Endothelial cell of hepatic sinusoid (primary cell): ENCODE measurements around the gene PLCD1.

Source experiments
- in situ Hi-C: cut with HindIII; loops from 2 replicates; pipeline ENCODE4 v1.10.0; 2017; ENCODE audit warnings: low sequenced_read_pairs

Gene PLCD1

DNA sequence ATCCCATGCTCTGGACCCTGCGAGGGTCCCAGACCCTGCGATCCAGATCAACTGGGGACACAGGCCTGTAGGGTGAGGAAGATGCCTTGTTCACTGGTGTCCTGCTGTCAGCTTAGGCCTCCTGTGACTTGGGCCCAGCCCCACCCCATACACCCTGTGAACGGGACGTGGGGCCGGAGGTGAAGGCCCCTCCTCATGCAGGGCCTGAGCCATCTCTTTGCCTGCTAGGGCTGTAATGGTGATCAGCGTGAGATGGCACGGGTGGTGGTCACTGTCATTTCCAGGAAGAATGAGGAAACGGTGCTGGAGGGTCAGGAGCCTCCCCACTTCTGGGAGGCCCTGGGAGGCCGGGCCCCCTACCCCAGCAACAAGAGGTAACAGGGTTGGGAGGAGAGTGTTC lies 26.5 kb downstream of the PLCD1 start:
- in situ Hi-C loops: no loop called here

DNA sequence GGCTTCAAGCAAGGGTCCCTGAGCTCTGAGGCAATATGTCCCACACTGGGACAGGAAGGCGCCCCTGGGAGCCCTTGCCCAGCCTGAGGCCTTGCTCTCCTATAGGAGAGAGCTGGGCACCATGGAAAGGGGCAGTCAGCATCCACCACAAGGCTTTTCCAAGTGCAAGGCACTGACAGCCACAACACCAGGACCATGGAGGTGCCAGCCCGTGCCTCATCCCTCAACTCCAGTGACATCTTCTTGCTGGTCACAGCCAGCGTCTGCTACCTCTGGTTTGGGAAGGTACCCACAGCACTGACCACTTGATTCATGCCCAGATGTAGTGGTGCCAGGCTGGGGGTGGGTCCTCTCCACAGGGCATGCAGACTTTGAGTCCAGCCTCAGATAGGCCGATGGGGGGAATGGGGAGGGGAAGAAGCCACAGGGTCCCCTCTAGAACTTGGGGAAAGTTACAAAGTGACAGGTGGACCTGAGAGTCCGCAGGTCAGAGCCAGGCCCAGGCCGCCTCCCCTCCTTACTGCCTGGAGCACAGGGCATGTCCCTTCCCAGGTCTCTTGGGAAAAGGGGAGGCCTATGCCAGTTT lies 27.1 kb downstream of the PLCD1 start:
- in situ Hi-C loops: no loop called here

DNA sequence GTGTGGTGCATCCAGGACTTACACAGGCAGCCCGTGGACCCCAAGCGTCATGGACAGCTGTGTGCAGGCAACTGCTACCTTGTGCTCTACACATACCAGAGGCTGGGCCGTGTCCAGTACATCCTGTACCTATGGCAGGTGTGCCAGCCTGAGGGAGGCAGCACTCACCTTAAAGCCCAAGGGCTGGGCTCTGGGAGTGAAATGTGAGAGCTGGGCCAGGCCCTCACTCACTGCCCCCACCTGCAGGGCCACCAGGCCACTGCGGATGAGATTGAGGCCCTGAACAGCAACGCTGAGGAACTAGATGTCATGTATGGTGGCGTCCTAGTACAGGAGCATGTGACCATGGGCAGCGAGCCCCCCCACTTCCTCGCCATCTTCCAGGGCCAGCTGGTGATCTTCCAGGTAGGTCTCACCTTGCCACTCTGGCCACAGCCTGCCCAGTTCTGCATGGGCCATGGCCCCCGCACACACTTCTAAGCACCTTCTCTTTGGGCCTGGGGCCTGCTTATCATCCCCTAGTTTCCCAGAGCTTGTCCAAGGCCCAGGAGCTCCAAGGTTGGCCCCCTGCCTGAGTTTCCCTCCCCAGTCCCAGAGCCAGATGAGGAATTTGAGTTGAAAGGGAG lies 27.9 kb downstream of the PLCD1 start:
- in situ Hi-C loops: no loop called here

GRCh38 chr3:38000965-38001455 lies 28.4 kb downstream of the PLCD1 start:
- in situ Hi-C loops: no loop called here

- in situ Hi-C loops: no loop called here
These were observed 29.1 kb downstream of the PLCD1 start for GRCh38 chr3:38000242-38000916.

DNA sequence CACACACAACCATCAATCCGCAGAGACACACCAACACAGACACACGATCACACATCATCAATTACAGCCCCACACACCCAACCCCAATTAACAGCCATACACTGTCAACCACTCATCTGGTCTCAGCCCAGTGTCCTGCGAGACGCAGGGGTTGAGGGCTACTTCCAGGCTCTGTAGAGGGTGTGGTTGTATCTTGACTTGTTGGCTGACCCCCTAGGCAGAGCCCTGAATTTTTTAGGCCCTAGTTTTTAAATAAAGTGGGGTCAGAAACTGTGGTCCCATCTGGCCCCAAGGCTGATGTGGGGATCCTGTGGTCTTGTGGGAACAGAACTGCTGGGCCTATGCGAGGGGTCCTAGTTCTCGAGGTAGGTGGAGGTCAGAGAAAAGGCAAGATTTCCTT lies 29.6 kb downstream of the PLCD1 start:
- in situ Hi-C loops: no loop called here

DNA sequence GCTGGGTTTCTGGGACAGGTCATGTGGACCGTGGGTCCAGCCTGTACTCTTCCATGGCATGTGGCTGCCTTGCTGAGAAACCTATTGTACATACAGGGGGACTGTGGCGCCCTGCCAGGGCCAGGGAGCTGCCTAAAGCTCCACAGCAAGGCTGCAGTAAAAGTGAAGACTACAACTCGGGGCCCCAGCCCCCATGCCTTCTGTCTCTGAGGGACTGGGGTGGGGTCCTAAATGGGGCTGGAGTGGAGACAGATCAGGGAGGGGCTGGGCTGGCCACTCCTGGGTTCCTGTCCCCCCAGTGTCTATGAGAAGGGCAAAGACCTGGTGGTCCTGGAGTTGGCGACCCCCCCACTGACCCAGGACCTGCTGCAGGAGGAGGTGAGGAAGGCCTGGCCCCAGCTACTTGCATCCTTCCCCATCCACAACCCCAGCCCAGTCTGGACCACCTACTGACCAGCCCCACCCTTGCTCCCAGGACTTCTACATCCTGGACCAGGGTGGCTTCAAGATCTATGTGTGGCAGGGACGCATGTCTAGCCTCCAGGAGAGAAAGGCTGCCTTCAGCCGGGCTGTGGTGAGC lies 31.6 kb downstream of the PLCD1 start:
- in situ Hi-C loops: no loop called here

- in situ Hi-C loops: no loop called here
These were observed 32.1 kb downstream of the PLCD1 start for GRCh38 chr3:37997342-37997741.

DNA sequence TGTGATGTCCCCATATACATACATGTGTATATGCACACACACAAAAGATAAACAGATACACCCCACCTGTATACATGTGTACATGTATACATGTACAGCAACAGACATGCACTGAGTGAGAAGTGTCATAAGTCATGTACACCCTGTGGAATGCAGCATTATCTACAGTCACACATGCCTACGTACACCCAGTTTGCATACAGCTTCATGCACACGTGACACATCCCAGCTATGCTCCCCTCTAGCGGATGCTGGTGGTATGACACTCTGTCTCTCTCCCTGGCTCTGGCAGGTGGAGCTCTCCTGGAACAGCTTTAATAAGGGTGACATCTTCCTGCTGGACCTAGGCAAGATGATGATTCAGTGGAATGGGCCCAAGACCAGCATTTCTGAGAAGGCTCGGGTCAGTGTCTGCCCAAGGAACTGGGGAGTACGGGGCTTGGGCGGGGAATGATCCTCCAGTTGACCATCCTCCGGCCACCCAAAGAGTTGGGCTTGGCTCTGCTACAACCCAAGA lies 32.6 kb downstream of the PLCD1 start:
- in situ Hi-C loops: no loop called here

DNA sequence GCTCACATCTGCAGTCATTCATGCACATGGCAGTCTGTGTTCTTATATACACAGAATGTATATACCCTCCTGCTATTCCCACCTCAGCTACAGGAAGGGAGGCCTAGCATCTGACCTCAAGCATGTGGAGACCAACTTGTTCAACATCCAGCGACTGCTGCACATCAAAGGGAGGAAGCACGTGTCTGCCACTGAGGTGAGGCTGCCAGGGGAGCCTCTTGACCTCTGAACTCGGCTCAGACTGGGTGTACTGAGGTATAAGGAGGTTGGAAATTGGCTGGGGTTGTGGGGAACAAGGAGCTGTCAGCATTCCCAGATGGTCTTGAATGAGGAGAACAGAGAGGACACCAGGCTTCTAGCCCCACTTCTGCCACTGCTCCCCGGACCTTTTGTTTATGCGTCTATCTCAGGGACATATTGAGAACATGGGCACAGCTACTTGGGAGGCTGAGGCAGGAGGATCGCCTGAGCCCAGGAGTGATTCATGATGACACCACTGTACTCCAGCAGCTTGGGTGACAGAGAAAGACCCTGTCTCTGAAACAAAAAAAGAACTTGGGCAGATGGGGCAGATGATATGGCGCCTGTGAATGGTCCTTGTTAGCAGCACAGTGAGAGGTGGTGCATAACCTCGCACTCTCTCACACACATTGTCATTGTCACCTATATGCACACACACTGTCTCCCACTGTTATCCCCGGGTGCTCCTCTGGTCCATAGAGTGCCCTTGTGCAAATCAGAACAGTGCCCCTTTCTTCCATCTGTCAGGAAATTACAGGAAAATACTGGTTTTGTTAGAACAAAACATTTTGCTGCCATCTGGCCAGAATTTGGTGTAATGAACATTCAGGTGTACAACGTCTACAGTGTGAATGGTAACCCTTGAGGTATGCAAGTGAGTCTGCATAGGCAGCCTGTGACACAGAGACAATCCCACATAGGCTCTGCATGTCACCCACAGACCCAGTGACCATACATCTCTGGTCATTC lies 33.5 kb downstream of the PLCD1 start:
- in situ Hi-C loops: no loop called here

DNA sequence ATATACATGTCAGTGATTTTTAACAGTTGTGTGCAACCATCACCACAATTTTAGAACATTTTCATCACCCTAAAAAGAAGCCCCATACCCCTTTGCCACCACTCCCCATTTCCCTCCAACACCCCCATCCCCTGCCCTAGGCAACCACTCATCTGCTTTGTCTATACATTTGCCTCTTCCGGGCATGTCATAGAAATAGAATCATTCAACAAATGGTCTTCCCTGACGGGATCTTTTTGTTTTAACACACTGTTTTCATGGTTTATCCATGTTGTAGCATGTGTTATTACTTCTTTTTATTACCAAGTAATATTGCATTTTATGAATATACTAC lies 34.8 kb downstream of the PLCD1 start:
- in situ Hi-C loops: no loop called here

DNA sequence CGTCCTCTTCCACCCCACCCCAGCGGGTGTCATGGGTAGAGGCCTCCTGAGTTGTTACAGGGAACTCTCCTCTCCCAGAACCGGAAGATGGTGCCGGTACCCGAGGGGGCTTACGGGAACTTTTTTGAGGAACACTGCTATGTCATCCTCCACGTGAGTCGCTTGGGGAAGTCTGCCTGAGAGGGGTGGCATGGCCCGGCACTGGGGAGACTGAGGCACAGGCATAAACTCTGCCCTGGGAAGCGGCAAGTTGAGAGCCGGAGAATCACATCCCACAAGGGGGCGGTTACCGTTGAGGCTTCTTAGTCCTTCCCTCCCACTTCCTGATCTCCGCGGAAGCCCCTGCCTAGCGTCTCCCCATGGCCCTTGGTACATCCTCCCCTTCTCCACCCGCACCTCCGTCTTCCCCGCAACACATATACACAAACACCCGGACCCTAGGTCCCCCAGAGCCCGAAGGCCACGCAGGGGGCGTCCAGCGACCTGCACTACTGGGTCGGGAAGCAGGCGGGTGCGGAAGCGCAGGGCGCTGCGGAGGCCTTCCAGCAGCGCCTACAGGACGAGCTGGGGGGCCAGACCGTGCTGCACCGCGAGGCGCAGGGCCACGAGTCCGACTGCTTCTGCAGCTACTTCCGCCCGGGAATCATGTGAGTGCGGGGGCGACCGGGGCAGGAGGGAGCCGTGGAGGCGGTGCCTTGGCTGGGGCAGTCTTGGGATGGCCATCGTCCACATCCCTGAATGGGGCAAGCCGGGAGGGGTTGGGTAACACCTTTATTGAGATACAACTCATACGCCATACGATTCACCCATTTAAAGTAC lies 35.4 kb downstream of the PLCD1 start:
- in situ Hi-C loops: no loop called here

DNA sequence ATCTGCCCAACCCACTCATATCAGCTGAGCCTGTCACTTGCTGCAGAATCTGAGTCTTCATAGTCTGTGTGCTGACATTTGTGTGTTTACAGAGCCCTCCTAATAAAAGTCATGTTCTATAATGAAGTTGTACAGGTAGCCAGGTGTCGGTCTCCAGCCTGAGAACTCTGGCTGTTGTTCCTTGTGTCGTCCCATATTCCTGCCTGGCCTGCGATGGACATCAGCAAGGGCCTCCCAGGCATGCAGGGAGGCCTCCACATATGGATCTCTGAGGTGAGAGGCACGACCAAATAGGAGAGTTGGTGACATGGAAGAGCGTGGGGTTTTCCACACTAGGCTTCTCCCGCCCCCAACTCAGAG lies 36.0 kb downstream of the PLCD1 start:
- in situ Hi-C loops: no loop called here

GRCh38 chr3:37993067-37993455 lies 36.4 kb downstream of the PLCD1 start:
- in situ Hi-C loops: no loop called here

DNA sequence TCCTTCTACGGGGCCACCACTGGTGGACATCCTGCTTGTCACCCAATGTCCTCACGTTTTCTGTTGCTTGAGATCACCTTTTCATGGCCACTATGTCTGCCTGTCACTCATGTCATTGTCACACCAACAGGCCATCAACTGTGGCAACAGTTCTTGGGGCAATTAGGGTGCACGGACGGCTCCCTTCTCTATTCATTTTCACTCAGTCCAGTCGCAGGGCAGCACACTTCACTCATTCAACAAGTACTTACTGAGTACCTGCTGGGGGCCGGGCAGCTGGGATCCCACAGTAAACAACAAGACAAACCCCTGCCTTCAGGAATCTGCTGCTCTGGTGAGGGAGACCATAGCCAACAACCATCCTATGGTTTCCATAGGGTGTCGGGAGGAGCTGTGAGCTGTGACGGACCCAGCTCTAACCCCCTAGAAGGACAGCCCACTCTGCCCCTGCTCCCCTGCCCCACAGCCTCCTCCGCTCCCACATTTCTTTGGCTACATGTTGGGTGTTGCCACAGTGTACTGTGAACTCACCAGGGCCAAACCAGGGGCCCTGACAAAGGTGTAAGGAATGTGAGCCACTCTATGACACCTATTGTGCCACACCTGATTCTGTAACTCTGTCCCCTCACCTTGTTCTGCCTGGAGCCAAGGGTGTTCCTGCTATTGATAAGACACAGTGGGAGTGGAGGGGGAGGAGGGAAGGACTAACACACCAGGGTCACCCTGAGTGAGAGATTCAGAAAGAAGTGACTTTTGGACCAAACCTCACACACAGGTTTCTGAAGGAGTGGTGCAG lies 37.0 kb downstream of the PLCD1 start:
- in situ Hi-C loops: no loop called here

DNA sequence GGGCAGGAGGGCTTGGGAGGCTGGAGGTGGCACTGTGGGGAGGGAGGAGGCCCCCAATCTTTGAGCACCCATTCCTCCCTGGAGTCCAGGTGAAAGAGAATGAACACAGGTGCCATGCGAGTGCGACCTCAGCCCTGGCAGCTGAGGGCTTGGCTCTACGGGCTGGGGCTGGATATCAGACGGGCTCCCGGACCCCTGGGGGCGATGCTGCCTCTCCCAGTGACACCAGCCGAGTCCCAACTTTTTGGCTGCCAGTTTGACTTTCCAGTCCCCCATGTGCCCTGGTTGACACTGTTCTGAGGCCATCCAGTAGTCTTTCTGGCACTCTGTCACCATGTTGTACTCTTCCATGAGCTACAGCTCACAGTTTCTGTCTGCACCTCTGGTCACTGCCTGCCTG lies 37.6 kb downstream of the PLCD1 start:
- in situ Hi-C loops: no loop called here

DNA sequence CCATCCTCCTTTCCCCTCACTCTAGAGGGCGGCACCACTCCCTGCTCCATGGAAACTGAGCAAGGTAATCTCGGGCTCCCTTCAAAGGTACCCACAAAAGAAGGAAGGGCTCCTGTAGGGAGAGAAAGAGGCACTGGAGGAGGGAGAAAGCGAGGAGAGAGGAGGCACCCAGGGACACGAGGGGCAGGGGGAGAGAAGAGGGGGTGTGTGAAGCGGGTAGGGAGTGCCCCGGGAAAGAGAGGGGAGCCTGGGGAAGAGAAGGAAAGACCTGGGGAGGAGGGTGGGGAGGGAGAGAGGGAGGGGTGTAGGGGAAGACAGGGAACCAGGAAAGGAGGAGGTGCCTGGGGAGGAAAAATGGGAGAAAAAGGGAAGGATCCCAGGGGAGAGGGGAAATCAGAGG lies 38.3 kb downstream of the PLCD1 start:
- in situ Hi-C loops: no loop called here

- in situ Hi-C loops: no loop called here
These were observed 38.9 kb downstream of the PLCD1 start, which contains the start of gene VILL for GRCh38 chr3:37990527-37990926. Gene VILL (plus strand): TSS chr3:37990786. CDS start chr3:37993673, 2,887 bp downstream.
